Measurements from ENCODE around the gene METTL2A. TPM values are rescaled to one million over a fixed set of nuclear protein-coding genes. Genes with fewer than 3 reads are reported as not detected.
A peak's percentile ranks its signal among the peaks of the same experiment; 100 is the strongest.
"Not testable (repeated sequence)": the region's sequence is repeated elsewhere in the genome, so short reads cannot be mapped to it uniquely, and the experiment has no call there.

Gene METTL2A, protein sequence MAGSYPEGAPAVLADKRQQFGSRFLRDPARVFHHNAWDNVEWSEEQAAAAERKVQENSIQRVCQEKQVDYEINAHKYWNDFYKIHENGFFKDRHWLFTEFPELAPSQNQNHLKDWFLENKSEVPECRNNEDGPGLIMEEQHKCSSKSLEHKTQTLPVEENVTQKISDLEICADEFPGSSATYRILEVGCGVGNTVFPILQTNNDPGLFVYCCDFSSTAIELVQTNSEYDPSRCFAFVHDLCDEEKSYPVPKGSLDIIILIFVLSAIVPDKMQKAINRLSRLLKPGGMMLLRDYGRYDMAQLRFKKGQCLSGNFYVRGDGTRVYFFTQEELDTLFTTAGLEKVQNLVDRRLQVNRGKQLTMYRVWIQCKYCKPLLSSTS
- total RNA-seq: 10 to 100 TPM; 14.7 to 21.7 (median 15.4) TPM

DNA sequence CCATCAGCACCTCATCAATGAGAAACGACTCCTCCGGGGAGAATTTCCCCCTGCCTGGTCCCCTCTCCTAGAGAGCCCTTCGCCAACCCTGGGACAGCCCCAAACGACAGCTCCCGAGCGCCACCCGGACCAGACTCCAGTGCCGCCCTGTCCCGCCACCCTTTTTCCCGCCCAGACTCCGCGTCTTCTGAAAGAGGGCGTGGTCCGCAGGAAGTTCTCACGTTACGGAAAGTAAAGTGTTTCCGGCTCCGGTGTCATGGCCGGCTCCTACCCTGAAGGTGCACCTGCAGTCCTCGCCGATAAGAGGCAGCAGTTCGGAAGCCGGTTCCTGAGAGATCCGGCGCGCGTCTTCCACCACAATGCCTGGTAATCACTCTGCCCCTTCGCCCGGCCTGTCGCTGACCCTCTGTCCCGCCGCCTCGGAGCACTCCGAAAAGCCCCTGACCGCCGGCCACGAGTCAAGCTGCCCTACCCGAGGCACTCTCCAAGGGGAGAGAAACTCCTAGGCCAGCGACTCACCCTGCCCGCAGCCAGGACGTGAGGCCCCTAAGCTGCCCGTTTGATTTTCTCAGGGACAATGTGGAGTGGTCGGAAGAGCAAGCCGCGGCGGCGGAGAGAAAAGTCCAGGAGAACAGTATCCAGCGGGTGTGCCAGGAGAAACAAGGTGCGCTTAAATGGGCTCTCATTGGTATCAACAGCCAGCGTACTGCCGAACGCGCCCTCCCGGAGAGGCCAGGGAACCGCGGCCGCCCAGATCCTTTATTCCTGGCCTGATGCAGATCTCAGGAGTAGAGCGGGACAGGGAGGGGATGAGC is at the start of gene METTL2A:
Gene METTL2A, plus strand, starts transcription at position 251 of the 815 bp plus-strand sequence. Its CDS starts 6 bp downstream, at position 257.
- peak; percentile 90 to 92 for DNase-seq (ENCODE audit: low spot score in 2 of 2)
- Histone ChIP-seq H3K4me3 (peak within 1 kb of the TSS; percentile 77), H3K27ac (peak within 1 kb of the TSS; percentile 54), H3K4me1 (peaks cover 17% of the 10 kb centered on the region)
- not testable (repeated sequence) for H3K27me3 ChIP-seq, H3K36me3 ChIP-seq, H3K9me3 ChIP-seq
- under 1% methylated on average over 47 of the region's 58 CpGs for WGBS
- TF ChIP-seq, protein P1, sequence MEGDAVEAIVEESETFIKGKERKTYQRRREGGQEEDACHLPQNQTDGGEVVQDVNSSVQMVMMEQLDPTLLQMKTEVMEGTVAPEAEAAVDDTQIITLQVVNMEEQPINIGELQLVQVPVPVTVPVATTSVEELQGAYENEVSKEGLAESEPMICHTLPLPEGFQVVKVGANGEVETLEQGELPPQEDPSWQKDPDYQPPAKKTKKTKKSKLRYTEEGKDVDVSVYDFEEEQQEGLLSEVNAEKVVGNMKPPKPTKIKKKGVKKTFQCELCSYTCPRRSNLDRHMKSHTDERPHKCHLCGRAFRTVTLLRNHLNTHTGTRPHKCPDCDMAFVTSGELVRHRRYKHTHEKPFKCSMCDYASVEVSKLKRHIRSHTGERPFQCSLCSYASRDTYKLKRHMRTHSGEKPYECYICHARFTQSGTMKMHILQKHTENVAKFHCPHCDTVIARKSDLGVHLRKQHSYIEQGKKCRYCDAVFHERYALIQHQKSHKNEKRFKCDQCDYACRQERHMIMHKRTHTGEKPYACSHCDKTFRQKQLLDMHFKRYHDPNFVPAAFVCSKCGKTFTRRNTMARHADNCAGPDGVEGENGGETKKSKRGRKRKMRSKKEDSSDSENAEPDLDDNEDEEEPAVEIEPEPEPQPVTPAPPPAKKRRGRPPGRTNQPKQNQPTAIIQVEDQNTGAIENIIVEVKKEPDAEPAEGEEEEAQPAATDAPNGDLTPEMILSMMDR (IDR thresholded peaks at IDR 0.05): peak in 1 of 2 donors; percentile 46
- peak in 1 of 3 donors; percentile 38 for TF ChIP-seq POLR2AphosphoS5 (IDR thresholded peaks at IDR 0.05)

DNA sequence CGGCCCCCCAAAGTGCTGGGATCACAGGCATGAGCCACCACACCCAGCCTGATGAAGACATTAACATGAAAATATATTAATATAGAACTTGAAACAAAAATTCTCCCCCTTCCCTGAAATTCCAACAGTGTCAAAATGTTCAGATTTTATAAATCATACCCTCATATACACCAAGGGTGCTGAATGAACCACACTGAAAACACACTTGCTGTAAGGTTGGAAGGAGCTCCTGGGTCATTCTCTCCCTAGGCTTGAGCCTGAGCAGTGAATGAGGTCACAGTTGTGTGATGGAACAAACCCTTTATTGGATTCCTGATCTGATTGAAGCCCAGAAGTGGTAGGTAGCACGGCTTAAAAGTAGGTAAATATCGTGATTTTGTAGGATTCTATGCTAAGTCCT is 43.4 kb upstream of the METTL2A start, which contains the start of gene EFCAB3:
Gene EFCAB3, plus strand, starts transcription at position 301 of the 400 bp plus-strand sequence. CDS start 2,427 bp downstream, outside the sequence.
- no peak for DNase-seq (ENCODE audit: low spot score in 2 of 2)
- Histone ChIP-seq H3K27me3 (peaks cover 21% of the 10 kb centered on the region), H3K27ac (no peak within 1 kb of the TSS), H3K4me1 (no peaks in the 10 kb centered on the region), H3K4me3 (no peak within 1 kb of the TSS), H3K36me3 (no peaks in the 10 kb centered on the region), H3K9me3 (no peaks in the 10 kb centered on the region)
- WGBS: 85% methylated on average over 3 of the region's 3 CpGs
- TF ChIP-seq EP300 (IDR thresholded peaks at IDR 0.05) (no peak), POLR2A (IDR thresholded peaks at IDR 0.05) (no peak), POLR2AphosphoS5 (IDR thresholded peaks at IDR 0.05) (no peak)
- TF ChIP-seq, protein P1 (IDR thresholded peaks at IDR 0.05): no peak

DNA sequence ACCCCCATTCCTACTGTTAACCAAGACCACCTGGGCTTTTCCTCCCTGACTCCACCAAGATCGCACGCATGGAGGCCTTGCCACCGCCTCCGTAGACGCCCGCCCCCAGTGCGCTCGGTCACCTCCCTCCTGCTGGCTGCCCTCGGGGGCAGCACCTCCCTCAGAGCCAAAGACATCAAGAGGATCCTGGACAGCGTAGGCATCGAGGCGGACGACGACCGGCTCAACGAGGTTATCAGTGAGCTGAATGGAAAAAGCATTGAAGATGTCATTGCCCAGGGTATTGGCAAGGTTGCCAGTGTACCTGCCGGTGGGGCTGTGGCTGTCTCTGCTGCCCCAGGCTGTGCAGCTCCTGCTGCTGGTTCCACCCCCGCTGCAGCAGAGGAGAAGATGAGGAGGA is 42.1 kb upstream of the METTL2A start:
- 70% methylated on average over 1 of the region's 18 CpGs for WGBS
- H3K27me3 ChIP-seq: peaks cover 21% of the 10 kb centered on the region
- no peak overlapping the region for H3K27ac ChIP-seq
- no peak for DNase-seq (ENCODE audit: low spot score in 2 of 2)
- TF ChIP-seq, protein P1 (IDR thresholded peaks at IDR 0.05): no peak
- TF ChIP-seq POLR2A (IDR thresholded peaks at IDR 0.05) (no peak), POLR2AphosphoS5 (IDR thresholded peaks at IDR 0.05) (no peak), EP300 (IDR thresholded peaks at IDR 0.05) (no peak)
- no peak overlapping the region for H3K4me3 ChIP-seq
- H3K36me3 ChIP-seq: no peaks in the 10 kb centered on the region
- H3K4me1 ChIP-seq: no peaks in the 10 kb centered on the region
- H3K9me3 ChIP-seq: no peaks in the 10 kb centered on the region

DNA sequence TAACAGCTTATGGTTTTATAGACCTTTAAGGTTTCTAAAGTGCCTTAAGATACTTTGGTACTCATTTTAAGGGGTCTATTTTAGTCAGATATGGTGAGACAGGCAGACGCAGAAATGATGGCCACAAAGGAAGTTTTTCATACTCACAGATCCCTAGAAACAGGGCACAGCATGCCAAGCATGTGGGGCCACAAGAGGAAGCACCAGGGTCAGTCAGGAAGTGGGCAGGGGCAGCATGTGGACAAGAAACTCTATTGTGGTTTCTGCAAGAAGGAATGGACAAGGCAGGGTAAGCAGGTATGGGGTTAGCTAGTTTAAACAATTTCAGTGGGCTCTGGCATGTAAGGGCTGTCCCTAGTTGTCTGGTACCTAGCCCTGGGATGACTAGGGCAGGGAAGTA is 34.8 kb upstream of the METTL2A start:
- 79% methylated on average over 1 of the region's 1 CpG for WGBS
- TF ChIP-seq EP300 (IDR thresholded peaks at IDR 0.05): no peak

DNA sequence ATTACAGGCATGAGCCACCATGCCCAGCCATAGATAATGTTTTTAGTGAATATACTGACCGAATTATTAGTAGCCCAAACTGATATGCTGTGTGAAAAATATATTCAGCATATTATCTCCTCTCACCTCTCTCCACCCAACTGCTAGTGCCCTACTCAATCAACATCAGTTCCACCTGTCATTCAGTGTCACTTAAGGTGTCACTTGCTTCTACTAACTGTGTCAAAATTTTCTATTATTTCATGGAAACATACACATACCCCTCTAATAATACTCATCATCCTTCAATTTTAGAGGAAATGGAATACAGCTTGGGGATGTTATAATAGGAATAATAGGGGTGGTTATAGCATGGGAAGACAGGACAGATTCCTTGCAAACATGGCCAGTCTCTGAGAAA is 30.8 kb upstream of the METTL2A start:
- H3K27me3 ChIP-seq: peaks cover 7% of the 10 kb centered on the region
- H3K9me3 ChIP-seq: no peaks in the 10 kb centered on the region
- TF ChIP-seq POLR2AphosphoS5 (IDR thresholded peaks at IDR 0.05) (no peak), POLR2A (IDR thresholded peaks at IDR 0.05) (no peak), EP300 (IDR thresholded peaks at IDR 0.05) (no peak)
- TF ChIP-seq, protein P1 (IDR thresholded peaks at IDR 0.05): no peak
- no peaks in the 10 kb centered on the region for H3K36me3 ChIP-seq
- DNase-seq (ENCODE audit: low spot score in 2 of 2): no peak
- no peaks in the 10 kb centered on the region for H3K4me1 ChIP-seq
- H3K27ac ChIP-seq: no peak overlapping the region
- no peak overlapping the region for H3K4me3 ChIP-seq
- WGBS: 84% methylated on average over 1 of the region's 1 CpG

More for the DNA sequence above, 34.8 kb upstream of the METTL2A start:
- H3K4me3 ChIP-seq: no peak overlapping the region
- H3K27ac ChIP-seq: no peak overlapping the region
- H3K27me3 ChIP-seq: peaks cover 23% of the 10 kb centered on the region
- no peaks in the 10 kb centered on the region for H3K36me3 ChIP-seq
- H3K4me1 ChIP-seq: no peaks in the 10 kb centered on the region
- no peak for DNase-seq (ENCODE audit: low spot score in 2 of 2)
- no peaks in the 10 kb centered on the region for H3K9me3 ChIP-seq

Data from suprapubic skin (tissue), 4 donors.